Kidney (tissue), 14 donors: Measurements from ENCODE around the gene DNAH6. TPM values are rescaled to one million over a fixed set of nuclear protein-coding genes. Genes with fewer than 3 reads are reported as not detected.
A peak's percentile ranks its signal among the peaks of the same experiment; 100 is the strongest.

Experiments
- DNase-seq, 5 donors: peaks; one replicate each; pipeline ENCODE4 v3.0.0-alpha.2; 2013 to 2020
- FAIRE-seq: peaks from 2 replicates; lab custom pipeline; 2012; peaks lifted over from hg19 to GRCh38; lab: Jason Lieb, UNC
- H3K27ac ChIP-seq, 2 donors: one replicate each; pipeline ENCODE4 v1.7.0; 2013; ENCODE audit warnings: low read depth in 2 of 2, low read length in 2 of 2, inconsistent platforms in 1 of 2
- H3K27me3 ChIP-seq: one replicate; pipeline ENCODE4 v1.7.1; 2013; ENCODE audit warnings: low read length, inconsistent platforms; ENCODE audit not compliant: control insufficient read depth, insufficient read depth
- H3K36me3 ChIP-seq, 3 donors: one replicate each; pipeline versions ENCODE4 v1.7.0 to v1.7.1; 2013; ENCODE audit warnings: low read length in 3 of 3, control low read depth in 1 of 3, inconsistent platforms in 1 of 3; ENCODE audit not compliant: insufficient read depth in 3 of 3, control insufficient read depth in 2 of 3
- H3K4me1 ChIP-seq, 3 donors: one replicate each; pipeline versions ENCODE4 v1.7.0 to v1.7.1; 2013; ENCODE audit warnings: low read length in 3 of 3, inconsistent platforms in 1 of 3, low read depth in 1 of 3; ENCODE audit not compliant: control insufficient read depth in 2 of 3, insufficient read depth in 2 of 3
- H3K4me3 ChIP-seq, 3 donors: one replicate each; pipeline versions ENCODE4 v1.7.0 to v1.8.1; 2013; ENCODE audit warnings: low read length in 3 of 3, control low read depth in 1 of 3, inconsistent platforms in 1 of 3
- H3K9ac ChIP-seq, 3 donors: one replicate each; pipeline versions ENCODE4 v1.7.0 to v1.7.1; 2013; ENCODE audit warnings: low read length in 3 of 3, control low read depth in 1 of 3, inconsistent platforms in 1 of 3
- H3K9me3 ChIP-seq, 3 donors: one replicate each; pipeline versions ENCODE4 v1.7.0 to v1.7.1; 2013; ENCODE audit warnings: low read length in 3 of 3, control low read depth in 1 of 3, inconsistent platforms in 1 of 3; ENCODE audit not compliant: control insufficient read depth in 2 of 3, insufficient read depth in 1 of 3
- CTCF ChIP-seq: IDR thresholded peaks from 3 replicates; pipeline ENCODE4 v1.5.1; 2012; ENCODE audit warnings: mild to moderate bottlenecking, moderate library complexity, borderline replicate concordance; ENCODE audit not compliant: insufficient read depth; ENCODE audit errors: extremely low read depth
- intact Hi-C: fragments of 100-400 bp; cut with DNase I; formaldehyde crosslinking; loops from one replicate; pipeline ENCODE4 v1.11.1; 2022
- polyA plus RNA-seq: library from polyadenylated mRNA; stranded (reverse); fragments of 350-450 nt; fragmentation: Illumina TruSeq; extraction: RNeasy Lipid Tissue Mini Kit (QIAGEN cat#74804); gene quantifications from one replicate; pipeline ENCODE4 v1.2.3, GENCODE V29; 2014; ENCODE audit warnings: low read depth, low replicate concordance; ENCODE audit not compliant: insufficient read depth
- total RNA-seq: library from RNA; stranded (reverse); fragmentation: NEBNext Ultra II Directional; extraction: Animal tissue kit (Norgen Biotek cat#: 25700); gene quantifications from one replicate; pipeline ENCODE4 v1.2.1, GENCODE V29; 2021
- donor health status: control.
- donor health status: control.
- donor health status: control.
- donor health status: control.
- donor health status: control.
- donor health status: DM: yes; HTN: yes; CAD: no.
- donor health status: Normal renal cell carcinoma (clear cell type).

The DNAH6 gene
- total and polyA plus RNA-seq, 2 donors from 2014 or later: 0.34 to 4.6 TPM

DNA sequence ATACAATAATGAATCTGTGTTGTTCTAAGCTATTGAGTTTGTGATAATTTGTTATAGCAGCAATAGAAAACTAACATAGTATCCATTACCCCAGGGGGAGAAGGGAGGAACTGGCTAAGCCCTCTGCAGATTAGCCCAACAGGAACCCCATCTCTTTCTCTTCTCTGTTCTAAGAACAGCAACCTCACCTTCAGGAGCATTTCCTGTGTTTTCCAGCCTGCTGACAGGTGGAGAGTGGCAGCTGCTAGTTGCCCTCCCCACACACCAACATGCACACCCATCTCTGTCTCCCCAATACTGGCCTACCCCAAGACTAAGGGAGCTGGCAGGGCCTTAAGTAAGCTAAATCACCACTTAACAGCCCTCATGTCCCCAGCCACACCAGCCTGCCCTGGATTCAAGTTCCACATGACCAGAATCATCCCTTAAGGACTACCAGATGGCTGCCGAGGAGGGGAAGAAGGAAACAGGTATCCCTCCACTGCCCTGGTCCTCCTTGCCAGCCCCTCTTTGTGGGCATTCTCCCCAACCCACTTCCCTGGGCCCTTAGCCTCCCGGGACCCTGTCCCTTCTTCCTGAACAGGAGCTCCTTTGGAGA, 311.8 kb downstream of the DNAH6 start:
- TF ChIP-seq CTCF: no peak
- FAIRE-seq (no peak), DNase-seq (no peak)
- peaks cover 0 to 3% (median 0%) of the 10 kb centered on the region in 3 donors for H3K9me3 ChIP-seq
- no peaks in the 10 kb centered on the region for H3K36me3 ChIP-seq
- H3K4me1 ChIP-seq: no peaks in the 10 kb centered on the region
- H3K27ac ChIP-seq: no peak overlapping the region
- intact Hi-C loops: no loop called here
- H3K4me3 ChIP-seq: no peak overlapping the region
- H3K27me3 ChIP-seq: no peaks in the 10 kb centered on the region
- H3K9ac ChIP-seq: no peak overlapping the region

GRCh38 chr2:84829693-84830092, 313.4 kb downstream of the DNAH6 start:
- Histone ChIP-seq H3K9me3 (peaks cover 0 to 3% (median 0%) of the 10 kb centered on the region in 3 donors), H3K27ac (no peak overlapping the region), H3K27me3 (no peaks in the 10 kb centered on the region), H3K9ac (no peak overlapping the region), H3K36me3 (no peaks in the 10 kb centered on the region), H3K4me1 (no peaks in the 10 kb centered on the region), H3K4me3 (peak overlapping the region in 1 of 3 donors; percentile 27)
- FAIRE-seq (no peak), DNase-seq (no peak)
- intact Hi-C loops: no loop called here
- no peak for TF ChIP-seq CTCF

DNA sequence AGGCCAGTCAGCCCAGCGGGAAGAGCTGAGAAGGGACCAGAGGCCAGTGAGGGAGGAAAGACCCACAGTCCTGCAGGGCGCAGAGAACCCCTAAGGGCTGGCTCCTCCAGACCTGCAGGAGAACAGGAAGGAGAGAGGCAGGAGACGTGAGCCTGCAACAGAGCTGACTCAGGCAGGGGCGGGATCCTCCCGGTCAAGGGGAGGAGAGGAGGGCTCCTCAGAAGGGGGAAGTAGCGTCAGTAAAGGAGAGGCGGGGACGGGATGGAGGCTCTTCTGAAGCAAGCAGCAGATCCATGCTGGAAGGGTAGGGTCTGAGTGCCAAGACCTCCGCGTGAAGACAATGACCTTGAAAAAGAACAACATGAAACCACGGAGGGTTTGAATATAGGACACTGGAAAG, 313.8 kb downstream of the DNAH6 start:
- TF ChIP-seq CTCF: no peak
- intact Hi-C loops: no loop called here
- no peak for DNase-seq

More for the DNA sequence above, 313.8 kb downstream of the DNAH6 start:
- H3K36me3 ChIP-seq: no peaks in the 10 kb centered on the region
- H3K4me1 ChIP-seq: no peaks in the 10 kb centered on the region
- no peak overlapping the region for H3K27ac ChIP-seq
- H3K9me3 ChIP-seq: peaks cover 0 to 3% (median 0%) of the 10 kb centered on the region in 3 donors
- FAIRE-seq: no peak
- H3K4me3 ChIP-seq: no peak overlapping the region
- no peak overlapping the region for H3K9ac ChIP-seq
- no peaks in the 10 kb centered on the region for H3K27me3 ChIP-seq
